Measurements from ENCODE around the gene CDH4. TPM values are rescaled to one million over a fixed set of nuclear protein-coding genes. Genes with fewer than 3 reads are reported as not detected.

Gene CDH4
- total RNA-seq, 1 experiment from 2014 or later: not detected

DNA sequence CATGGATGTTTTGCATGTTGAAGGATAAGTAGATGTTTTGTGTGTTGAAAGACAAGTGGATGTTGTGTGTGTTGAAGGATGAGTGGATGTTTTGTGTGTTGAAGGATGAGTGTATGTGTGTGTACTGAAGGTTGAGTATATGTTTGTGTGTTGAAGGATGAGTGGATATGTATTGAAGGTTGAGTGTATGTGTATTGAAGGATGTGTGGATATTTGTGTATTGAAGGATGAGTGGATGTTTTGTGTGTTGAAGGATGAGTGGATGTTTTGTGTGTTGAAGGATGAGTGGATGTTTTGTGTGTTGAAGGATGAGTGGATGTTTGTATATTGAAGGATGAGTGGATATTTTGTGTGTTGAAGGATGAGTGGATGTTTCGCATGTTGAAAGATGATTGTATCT is 325.0 kb downstream of the CDH4 start:
- intact Hi-C loops (cut with micrococcal nuclease; ENCODE audit: unreplicated experiment) (no loop called here), in situ Hi-C loops (cut with HindIII; ENCODE audit: low pct_unique_long_range_greater_than_20kb, low sequenced_read_pairs) (no loop called here)
- ATAC-seq (no peak), DNase-seq (ENCODE audit: low read depth, low spot score) (no peak)
- Histone ChIP-seq H3K36me3 (ENCODE audit: control insufficient read depth, insufficient read depth, low read length) (no peaks in the 10 kb centered on the region), H3K4me1 (ENCODE audit: control insufficient read depth, insufficient read depth, low read length) (no peaks in the 10 kb centered on the region), H3K27me3 (ENCODE audit: control insufficient read depth, insufficient read depth, low read length) (peaks cover 4% of the 10 kb centered on the region; the same call in 1 of the 2 replicates), H3K27ac (ENCODE audit: low read length) (no peak overlapping the region), H3K9me3 (ENCODE audit: control insufficient read depth, insufficient read depth, low read depth, low read length) (no peaks in the 10 kb centered on the region), H3K4me3 (ENCODE audit: low read depth in 2 of 2, low read length in 2 of 2) (no peak overlapping the region)
- BruUV-seq (replicated peaks): no TSS peak
- POLR2A ChIA-PET: no interaction called here
- CTCF ChIA-PET: no interaction called here
- no peak for TF ChIP-seq CTCF (IDR thresholded peaks at IDR 0.05)
- TF ChIP-seq POLR2AphosphoS5 (IDR thresholded peaks at IDR 0.05; ENCODE audit: low read depth, low read length): no peak
- no peak for TF ChIP-seq SIN3A (IDR thresholded peaks at IDR 0.05; ENCODE audit: borderline replicate concordance, insufficient read depth, low read depth, low read length)
- TF ChIP-seq REST (IDR thresholded peaks at IDR 0.05; ENCODE audit: insufficient read depth in 1 of 2, low read depth in 2 of 2, low read length in 1 of 2): no peak
- no peak for TF ChIP-seq TCF7L2 (IDR thresholded peaks at IDR 0.05; ENCODE audit: low read depth, low read length)

DNA sequence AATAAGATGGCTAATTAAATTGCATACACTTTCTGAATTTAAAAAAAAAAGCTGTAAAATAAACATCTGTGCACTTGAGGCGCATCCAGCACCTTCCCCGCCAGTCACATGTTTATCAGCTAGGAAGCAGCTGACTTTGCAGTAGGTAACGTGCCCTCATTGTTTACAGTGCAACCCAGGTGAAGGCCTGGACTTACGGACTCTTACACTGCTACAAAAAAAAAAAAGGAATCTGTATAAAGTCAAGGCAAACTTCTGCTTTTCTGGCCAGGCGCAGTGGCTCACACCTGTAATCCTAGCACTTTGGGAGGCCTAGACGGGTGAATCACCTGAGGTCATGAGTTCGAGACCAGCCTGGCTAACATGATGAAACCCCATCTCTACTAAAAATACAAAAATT is 327.8 kb downstream of the CDH4 start:
- in situ Hi-C loops (cut with HindIII; ENCODE audit: low pct_unique_long_range_greater_than_20kb, low sequenced_read_pairs) (no loop called here), intact Hi-C loops (cut with micrococcal nuclease; ENCODE audit: unreplicated experiment) (no loop called here)
- DNase-seq (ENCODE audit: low read depth, low spot score) (no peak), ATAC-seq (no peak)
- Histone ChIP-seq H3K27me3 (ENCODE audit: control insufficient read depth, insufficient read depth, low read length) (peaks cover 4% of the 10 kb centered on the region; the same call in 1 of the 2 replicates), H3K4me1 (ENCODE audit: control insufficient read depth, insufficient read depth, low read length) (no peaks in the 10 kb centered on the region), H3K27ac (ENCODE audit: low read length) (no peak overlapping the region), H3K4me3 (ENCODE audit: low read depth in 2 of 2, low read length in 2 of 2) (no peak overlapping the region), H3K9me3 (ENCODE audit: control insufficient read depth, insufficient read depth, low read depth, low read length) (no peaks in the 10 kb centered on the region), H3K36me3 (ENCODE audit: control insufficient read depth, insufficient read depth, low read length) (no peaks in the 10 kb centered on the region)
- ChIA-PET CTCF (no interaction called here), POLR2A (no interaction called here)
- no peak for TF ChIP-seq CTCF (IDR thresholded peaks at IDR 0.05)
- no peak for TF ChIP-seq POLR2AphosphoS5 (IDR thresholded peaks at IDR 0.05; ENCODE audit: low read depth, low read length)
- TF ChIP-seq SIN3A (IDR thresholded peaks at IDR 0.05; ENCODE audit: borderline replicate concordance, insufficient read depth, low read depth, low read length): no peak
- no peak for TF ChIP-seq TCF7L2 (IDR thresholded peaks at IDR 0.05; ENCODE audit: low read depth, low read length)
- no peak for TF ChIP-seq REST (IDR thresholded peaks at IDR 0.05; ENCODE audit: insufficient read depth in 1 of 2, low read depth in 2 of 2, low read length in 1 of 2)
- BruUV-seq (replicated peaks): no TSS peak
